ENCODE data around the gene CLASP1. TPM values are rescaled to one million over a fixed set of nuclear protein-coding genes. Genes with fewer than 3 reads are reported as not detected.

Gene CLASP1
- total and polyA plus RNA-seq, 12 donors = 10.1 to 90.6 (median 71.7) TPM

DNA sequence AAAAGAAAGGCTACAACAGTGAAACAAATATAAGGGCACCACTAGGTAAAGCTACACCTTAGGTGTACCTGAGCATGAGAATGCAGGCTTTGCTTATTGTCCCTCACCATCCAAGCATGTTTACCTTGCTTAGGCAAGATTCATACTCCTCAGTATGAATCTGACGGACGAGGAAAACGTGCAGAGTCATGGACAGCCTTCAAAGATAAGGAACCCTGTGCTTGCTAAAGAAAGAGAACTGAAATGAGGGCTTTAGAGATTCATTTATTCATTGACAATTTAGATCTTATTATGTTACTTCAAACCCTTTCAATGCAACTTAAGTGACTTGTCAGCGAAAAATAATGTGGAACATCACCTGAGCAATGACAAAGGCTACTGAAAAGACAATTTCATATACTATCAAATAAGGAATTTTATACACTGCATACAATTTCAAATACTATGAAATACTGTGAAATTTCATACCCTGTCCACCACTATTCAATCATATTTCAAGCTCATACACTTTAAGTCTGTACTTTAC, 21.7 kb downstream of the CLASP1 start:
- WGBS, 2 donors = 64% methylated on average over 4 of the region's 4 CpGs
- H3K4me1 ChIP-seq = peaks cover 0 to 44% (median 27%) of the 10 kb centered on the region in 9 donors
- intact Hi-C loops (cut with DNase I) = no loop called here
- no peak overlapping the region for H3K4me3 ChIP-seq
- peaks cover 0 to 10% (median 0%) of the 10 kb centered on the region in 11 donors for H3K9me3 ChIP-seq
- TF ChIP-seq, protein P1, sequence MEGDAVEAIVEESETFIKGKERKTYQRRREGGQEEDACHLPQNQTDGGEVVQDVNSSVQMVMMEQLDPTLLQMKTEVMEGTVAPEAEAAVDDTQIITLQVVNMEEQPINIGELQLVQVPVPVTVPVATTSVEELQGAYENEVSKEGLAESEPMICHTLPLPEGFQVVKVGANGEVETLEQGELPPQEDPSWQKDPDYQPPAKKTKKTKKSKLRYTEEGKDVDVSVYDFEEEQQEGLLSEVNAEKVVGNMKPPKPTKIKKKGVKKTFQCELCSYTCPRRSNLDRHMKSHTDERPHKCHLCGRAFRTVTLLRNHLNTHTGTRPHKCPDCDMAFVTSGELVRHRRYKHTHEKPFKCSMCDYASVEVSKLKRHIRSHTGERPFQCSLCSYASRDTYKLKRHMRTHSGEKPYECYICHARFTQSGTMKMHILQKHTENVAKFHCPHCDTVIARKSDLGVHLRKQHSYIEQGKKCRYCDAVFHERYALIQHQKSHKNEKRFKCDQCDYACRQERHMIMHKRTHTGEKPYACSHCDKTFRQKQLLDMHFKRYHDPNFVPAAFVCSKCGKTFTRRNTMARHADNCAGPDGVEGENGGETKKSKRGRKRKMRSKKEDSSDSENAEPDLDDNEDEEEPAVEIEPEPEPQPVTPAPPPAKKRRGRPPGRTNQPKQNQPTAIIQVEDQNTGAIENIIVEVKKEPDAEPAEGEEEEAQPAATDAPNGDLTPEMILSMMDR (IDR thresholded peaks at IDR 0.05) = no peak
- peak overlapping the region; percentile 1 to 55 (median 28) for H3K27ac ChIP-seq
- no peak for DNase-seq
- ATAC-seq = peak in 1 of 8 donors; percentile 28
- H3K36me3 ChIP-seq = no peaks in the 10 kb centered on the region
- no peaks in the 10 kb centered on the region for H3K27me3 ChIP-seq

DNA sequence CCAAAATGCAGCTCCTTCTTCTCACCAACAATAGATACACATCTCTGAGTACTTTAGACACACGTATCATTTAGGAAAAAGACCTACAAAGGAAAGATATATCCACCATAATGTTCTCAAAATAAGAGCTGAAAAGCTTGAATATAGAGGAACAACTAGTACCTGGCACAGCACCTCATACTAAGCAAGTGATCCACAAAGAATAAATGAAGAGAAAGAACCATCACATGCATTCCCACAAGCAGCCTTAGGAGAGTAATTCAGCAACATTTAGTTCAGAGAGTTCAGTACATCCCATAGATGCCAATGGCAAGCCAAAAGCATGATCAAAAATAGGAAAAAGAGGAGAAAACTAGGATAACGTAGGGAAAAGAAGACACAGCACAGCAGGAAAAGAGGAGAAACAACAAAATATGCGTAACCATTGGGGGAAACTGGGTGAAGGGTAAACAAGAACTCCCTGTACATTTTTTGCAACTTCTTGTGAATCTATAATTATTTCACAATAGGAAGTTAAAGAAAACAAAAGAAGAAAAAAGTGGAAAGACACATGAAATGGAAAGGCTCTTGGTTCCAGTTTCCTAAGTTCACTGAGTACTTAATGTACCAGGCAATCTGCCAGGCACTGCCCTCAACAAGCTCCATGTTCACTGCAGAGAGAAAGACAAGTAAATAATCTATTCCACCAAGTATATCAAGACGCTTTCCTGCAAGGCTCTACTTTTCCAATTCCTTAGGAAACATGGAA, 22.3 kb downstream of the CLASP1 start:
- Histone ChIP-seq H3K27ac (peak overlapping the region; percentile 1 to 76 (median 32)), H3K36me3 (no peaks in the 10 kb centered on the region), H3K27me3 (no peaks in the 10 kb centered on the region), H3K4me1 (peaks cover 0 to 38% (median 21%) of the 10 kb centered on the region in 9 donors), H3K4me3 (no peak overlapping the region), H3K9me3 (peaks cover 0 to 10% (median 0%) of the 10 kb centered on the region in 11 donors)
- TF ChIP-seq, protein P1 (IDR thresholded peaks at IDR 0.05) = no peak
- no peak for DNase-seq
- WGBS, 2 donors = 67 to 83% methylated on average over 4 of the region's 4 CpGs
- peak in 3 of 8 donors; percentile 56 to 90 (median 70) for ATAC-seq
- intact Hi-C loops (cut with DNase I) = no loop called here

DNA sequence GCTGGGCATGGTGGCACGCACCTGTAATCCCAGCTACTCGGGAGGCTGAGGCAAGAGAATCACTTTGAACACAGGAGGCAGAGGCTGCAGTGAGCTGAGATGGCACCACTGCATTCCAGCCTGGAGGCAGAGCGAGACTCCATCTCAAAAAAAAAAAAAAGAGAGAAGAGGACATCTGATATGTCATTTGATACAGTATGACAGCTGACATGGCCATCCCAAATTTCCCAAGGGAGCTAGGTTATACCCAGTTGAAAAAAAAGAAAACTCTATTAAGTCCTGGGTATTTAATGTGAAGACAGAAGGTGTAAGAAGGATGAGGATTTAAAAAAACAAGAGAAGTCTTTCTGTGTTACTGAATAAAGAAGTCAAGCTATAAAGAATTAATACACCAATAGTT, 23.3 kb downstream of the CLASP1 start:
- intact Hi-C loops (cut with DNase I) = no loop called here
- H3K9me3 ChIP-seq = peaks cover 0 to 10% (median 0%) of the 10 kb centered on the region in 11 donors
- TF ChIP-seq, protein P1 (IDR thresholded peaks at IDR 0.05) = no peak
- WGBS, 2 donors = 97 to 98% methylated on average over 3 of the region's 3 CpGs
- no peak overlapping the region for H3K4me3 ChIP-seq
- peak overlapping the region in 2 of 10 donors; percentile 25 to 45 for H3K27ac ChIP-seq
- H3K36me3 ChIP-seq = peaks cover 0 to under 1% (median 0%) of the 10 kb centered on the region in 9 donors
- H3K4me1 ChIP-seq = peaks cover 0 to 34% (median 18%) of the 10 kb centered on the region in 9 donors
- no peaks in the 10 kb centered on the region for H3K27me3 ChIP-seq
- DNase-seq (no peak), ATAC-seq (no peak)

DNA sequence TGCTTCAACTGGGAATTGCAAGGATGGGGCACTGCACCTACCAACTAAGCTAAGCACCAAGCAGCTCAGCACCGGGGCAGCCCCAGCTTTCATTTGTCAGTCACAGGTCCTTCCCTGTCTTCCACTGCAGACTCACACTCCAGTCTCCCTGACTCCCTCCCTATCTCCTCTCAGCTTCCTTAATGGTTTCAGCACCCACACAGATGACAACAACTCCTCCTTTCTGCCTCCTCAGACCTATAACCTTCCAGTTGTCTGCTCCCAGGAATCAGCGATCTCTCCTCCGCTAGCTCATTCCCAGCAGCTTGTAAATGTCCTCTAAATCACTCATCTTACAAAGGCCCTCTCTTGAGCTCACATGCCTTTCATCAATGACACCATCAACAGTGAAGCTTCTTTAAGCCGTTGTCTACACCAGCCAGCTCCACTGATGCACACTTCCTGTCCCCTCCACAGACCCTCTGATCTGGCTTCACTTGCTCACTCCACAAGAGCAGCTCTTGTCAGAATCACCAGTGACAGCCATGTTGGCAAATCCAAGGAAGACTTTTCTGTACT, 32.1 kb downstream of the CLASP1 start:
- ATAC-seq (peak in 6 of 8 donors; percentile 31 to 50 (median 40)), DNase-seq (no peak)
- Histone ChIP-seq H3K9me3 (peaks cover 0 to 7% (median 0%) of the 10 kb centered on the region in 11 donors), H3K36me3 (peaks cover 0 to 23% (median 0%) of the 10 kb centered on the region in 9 donors), H3K27ac (peak overlapping the region in 2 of 10 donors; percentile 13 to 28), H3K4me1 (peaks cover 4 to 51% (median 35%) of the 10 kb centered on the region in 9 donors), H3K27me3 (no peaks in the 10 kb centered on the region), H3K4me3 (no peak overlapping the region)
- WGBS, 2 donors = 25 to 43% methylated on average over 4 of the region's 4 CpGs
- intact Hi-C loops (cut with DNase I) = no loop called here
- TF ChIP-seq, protein P1 (IDR thresholded peaks at IDR 0.05) = no peak
